ENCODE data around the gene USP38.
"Not testable (repeated sequence)": the region's sequence is repeated elsewhere in the genome, so short reads cannot be mapped to it uniquely, and the experiment has no call there.

The USP38 gene

GRCh38 chr4:143262838-143263237, 78.1 kb downstream of the USP38 start:
- no peak for DNase-seq (ENCODE audit: low read depth)

- not testable (repeated sequence) for DNase-seq (ENCODE audit: low read depth)
These were observed 83.0 kb downstream of the USP38 start for GRCh38 chr4:143267690-143268089.

- no peak for DNase-seq (ENCODE audit: low read depth)
These were observed 85.6 kb downstream of the USP38 start for GRCh38 chr4:143270256-143270838.

Measured in CMK (cell line).